Testis (tissue), 3 donors: ENCODE data around the gene CHDH. TPM values are rescaled to one million over a fixed set of nuclear protein-coding genes. Genes with fewer than 3 reads are reported as not detected.

ENCODE experiments used
- DNase-seq: peaks from one replicate; pipeline ENCODE4 v3.0.0-alpha.2; 2019
- H3K27ac ChIP-seq, 2 donors: fragments of 200-600 bp; sonication (generic); one replicate each; pipeline ENCODE4 v1.5.1; 2019
- H3K27me3 ChIP-seq: fragments of 200-600 bp; sonication (generic); one replicate; pipeline ENCODE4 v1.5.1; 2019
- H3K36me3 ChIP-seq: fragments of 200-600 bp; sonication (generic); one replicate; pipeline ENCODE4 v1.5.1; 2017; ENCODE audit warnings: low read depth; ENCODE audit errors: missing control alignments
- H3K4me1 ChIP-seq: fragments of 200-600 bp; sonication (generic); one replicate; pipeline ENCODE4 v1.5.1; 2019
- H3K4me3 ChIP-seq, 2 donors: fragments of 200-600 bp; sonication (generic); one replicate each; pipeline ENCODE4 v1.5.1; 2017 to 2019
- H3K9me3 ChIP-seq: fragments of 200-600 bp; sonication (generic); one replicate; pipeline ENCODE4 v1.5.1; 2017
- POLR2A ChIP-seq: fragments of 450-650 bp; IDR thresholded peaks from one replicate; pipeline ENCODE4 v1.6.1; 2017; ENCODE audit warnings: antibody characterized with exemption, mild to moderate bottlenecking, moderate library complexity
- WGBS, 2 donors: methylation state at CpG; one replicate each; pipeline ENCODE4 v1.1.5; 2018; 5-methylcytosine and 5-hydroxymethylcytosine counted together
- intact Hi-C: fragments of 100-400 bp; cut with DNase I; formaldehyde crosslinking; loops from one replicate; pipeline ENCODE4 v1.15.1; 2023; ENCODE audit warnings: low total_unique reads
- polyA plus RNA-seq: library from polyadenylated mRNA; stranded (reverse); fragments of 350-450 nt; fragmentation: Illumina TruSeq; extraction: RNeasy Lipid Tissue Mini Kit (QIAGEN cat#74804); gene quantifications from one replicate; pipeline ENCODE4 v1.2.3, GENCODE V29; 2014; ENCODE audit warnings: low read depth, low replicate concordance; ENCODE audit not compliant: insufficient read depth
- total RNA-seq, 2 donors: library from RNA; depleted of rRNA; stranded (reverse); fragments of >200 nt; gene quantifications; one replicate each; pipeline ENCODE4 v1.2.3, GENCODE V29; 2016
- TF ChIP-seq, protein P1 (sequence below), 3 experiments: fragments of 450-650 bp in 2 of 3; fragments of 200-600 bp in 1 of 3; sonication (generic) in 1 of 3; IDR thresholded peaks; one replicate each; pipeline ENCODE4 v1.5.1; 2016 to 2019; ENCODE audit warnings: antibody characterized with exemption in 3 of 3, mild to moderate bottlenecking in 2 of 3, moderate library complexity in 1 of 3

CHDH gene
- total and polyA plus RNA-seq, 3 donors from 2014 or later = 13.5 to 41.4 (median 28.1) TPM

DNA sequence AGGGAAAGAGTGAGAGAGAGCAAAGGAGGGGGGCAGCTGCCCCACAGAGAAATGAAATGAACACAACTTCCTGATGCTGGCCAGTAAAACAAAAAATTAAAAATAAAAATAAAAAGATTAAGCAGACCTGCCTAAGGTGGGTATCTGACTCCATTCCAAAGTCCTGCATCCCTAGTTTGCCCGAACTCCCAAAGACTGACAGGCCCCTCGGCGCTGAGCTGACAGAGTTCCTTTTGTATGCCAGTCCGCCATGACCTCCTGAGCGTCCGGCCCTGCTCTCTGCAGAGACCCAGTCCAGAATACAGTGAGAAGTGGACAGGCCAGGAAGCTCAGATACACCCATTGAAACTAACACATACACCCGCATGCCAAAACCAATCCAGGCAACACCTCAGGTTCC is 54.9 kb downstream of the CHDH start:
- TF ChIP-seq POLR2A = no peak
- TF ChIP-seq, protein P1, sequence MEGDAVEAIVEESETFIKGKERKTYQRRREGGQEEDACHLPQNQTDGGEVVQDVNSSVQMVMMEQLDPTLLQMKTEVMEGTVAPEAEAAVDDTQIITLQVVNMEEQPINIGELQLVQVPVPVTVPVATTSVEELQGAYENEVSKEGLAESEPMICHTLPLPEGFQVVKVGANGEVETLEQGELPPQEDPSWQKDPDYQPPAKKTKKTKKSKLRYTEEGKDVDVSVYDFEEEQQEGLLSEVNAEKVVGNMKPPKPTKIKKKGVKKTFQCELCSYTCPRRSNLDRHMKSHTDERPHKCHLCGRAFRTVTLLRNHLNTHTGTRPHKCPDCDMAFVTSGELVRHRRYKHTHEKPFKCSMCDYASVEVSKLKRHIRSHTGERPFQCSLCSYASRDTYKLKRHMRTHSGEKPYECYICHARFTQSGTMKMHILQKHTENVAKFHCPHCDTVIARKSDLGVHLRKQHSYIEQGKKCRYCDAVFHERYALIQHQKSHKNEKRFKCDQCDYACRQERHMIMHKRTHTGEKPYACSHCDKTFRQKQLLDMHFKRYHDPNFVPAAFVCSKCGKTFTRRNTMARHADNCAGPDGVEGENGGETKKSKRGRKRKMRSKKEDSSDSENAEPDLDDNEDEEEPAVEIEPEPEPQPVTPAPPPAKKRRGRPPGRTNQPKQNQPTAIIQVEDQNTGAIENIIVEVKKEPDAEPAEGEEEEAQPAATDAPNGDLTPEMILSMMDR (IDR thresholded peaks at IDR 0.05) = no peak
- no peak overlapping the region for H3K4me3 ChIP-seq
- intact Hi-C loops = no loop called here
- no peaks in the 10 kb centered on the region for H3K36me3 ChIP-seq
- H3K4me1 ChIP-seq = no peaks in the 10 kb centered on the region
- 88 to 93% methylated on average over 7 of the region's 7 CpGs for WGBS, 2 donors
- no peaks in the 10 kb centered on the region for H3K27me3 ChIP-seq
- H3K27ac ChIP-seq = no peak overlapping the region
- no peaks in the 10 kb centered on the region for H3K9me3 ChIP-seq
- no peak for DNase-seq

DNA sequence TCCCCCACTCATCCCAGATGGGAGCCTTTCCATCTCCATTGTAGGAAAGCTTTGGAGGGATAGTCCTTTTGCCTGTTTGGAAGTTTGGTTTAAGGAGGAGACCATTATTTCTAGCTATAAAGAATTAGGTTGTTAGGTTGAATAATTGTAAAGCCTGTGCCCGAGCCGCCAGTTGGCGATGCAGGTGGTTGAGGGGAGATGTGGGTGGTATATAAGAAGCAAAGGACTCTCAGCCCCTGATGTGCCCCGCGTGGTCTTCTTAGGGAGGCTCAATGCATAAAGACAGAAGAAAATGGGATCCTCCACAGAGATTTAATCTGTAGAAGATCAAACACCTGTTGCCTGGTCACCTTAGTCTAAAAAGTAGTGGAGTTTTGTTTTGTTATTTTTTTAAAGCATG is 55.7 kb downstream of the CHDH start:
- Histone ChIP-seq H3K4me3 (no peak overlapping the region), H3K4me1 (no peaks in the 10 kb centered on the region), H3K9me3 (no peaks in the 10 kb centered on the region), H3K27ac (no peak overlapping the region), H3K36me3 (no peaks in the 10 kb centered on the region), H3K27me3 (no peaks in the 10 kb centered on the region)
- no peak for DNase-seq
- no peak for TF ChIP-seq POLR2A
- TF ChIP-seq, protein P1 (IDR thresholded peaks at IDR 0.05) = no peak
- WGBS, 2 donors = 91 to 96% methylated on average over 5 of the region's 5 CpGs
- intact Hi-C loops = no loop called here

DNA sequence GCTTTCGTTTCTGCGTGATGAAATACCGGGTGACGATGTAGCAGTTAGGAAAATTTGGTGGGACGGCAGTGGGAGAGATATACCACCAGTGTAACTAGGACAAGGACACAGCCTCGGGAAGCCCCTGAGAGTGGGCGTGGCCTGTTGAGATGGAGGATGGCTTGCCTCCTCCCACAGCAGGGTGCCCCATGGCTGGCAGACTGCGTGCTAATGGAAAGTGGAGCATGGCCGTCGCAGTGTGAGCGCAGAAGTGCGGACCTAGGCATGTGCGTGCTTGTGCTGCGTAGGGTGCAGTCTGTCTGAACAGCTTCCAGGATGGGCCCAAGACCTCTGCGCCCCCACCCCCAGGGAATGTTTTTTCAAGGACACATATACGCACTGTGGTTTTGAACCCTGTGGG is 56.8 kb downstream of the CHDH start:
- intact Hi-C loops = no loop called here
- Histone ChIP-seq H3K36me3 (no peaks in the 10 kb centered on the region), H3K4me3 (no peak overlapping the region), H3K4me1 (no peaks in the 10 kb centered on the region), H3K9me3 (no peaks in the 10 kb centered on the region), H3K27me3 (no peaks in the 10 kb centered on the region), H3K27ac (no peak overlapping the region)
- TF ChIP-seq, protein P1 (IDR thresholded peaks at IDR 0.05) = no peak
- TF ChIP-seq POLR2A = no peak
- 80% methylated on average over 16 of the region's 16 CpGs for WGBS, 2 donors
- no peak for DNase-seq

DNA sequence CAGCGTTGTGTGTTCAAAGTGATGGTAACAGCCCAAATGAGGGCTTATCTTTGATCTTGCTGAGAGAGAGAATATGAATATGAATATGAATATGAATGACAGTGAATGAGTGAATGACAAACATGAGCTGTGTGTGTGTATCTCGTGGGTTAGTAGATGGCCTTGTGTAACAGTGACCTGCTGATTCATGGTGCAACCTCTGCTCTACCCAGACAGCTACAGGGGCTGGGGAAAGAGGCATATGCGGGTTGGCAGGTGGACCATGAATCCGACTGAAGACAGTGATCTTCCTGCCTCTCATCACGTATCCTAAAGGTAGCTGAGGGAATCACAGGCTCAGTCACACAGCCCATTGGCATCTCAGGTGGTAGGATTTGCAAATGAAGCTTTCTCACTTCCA is 58.2 kb downstream of the CHDH start:
- no peak for DNase-seq
- no peak overlapping the region for H3K4me3 ChIP-seq
- H3K36me3 ChIP-seq = no peaks in the 10 kb centered on the region
- H3K27me3 ChIP-seq = no peaks in the 10 kb centered on the region
- H3K9me3 ChIP-seq = no peaks in the 10 kb centered on the region
- no peaks in the 10 kb centered on the region for H3K4me1 ChIP-seq
- H3K27ac ChIP-seq = no peak overlapping the region
- TF ChIP-seq POLR2A = no peak
- TF ChIP-seq, protein P1 (IDR thresholded peaks at IDR 0.05) = no peak
- WGBS, 2 donors = 84 to 85% methylated on average over 5 of the region's 5 CpGs
- intact Hi-C loops = no loop called here

DNA sequence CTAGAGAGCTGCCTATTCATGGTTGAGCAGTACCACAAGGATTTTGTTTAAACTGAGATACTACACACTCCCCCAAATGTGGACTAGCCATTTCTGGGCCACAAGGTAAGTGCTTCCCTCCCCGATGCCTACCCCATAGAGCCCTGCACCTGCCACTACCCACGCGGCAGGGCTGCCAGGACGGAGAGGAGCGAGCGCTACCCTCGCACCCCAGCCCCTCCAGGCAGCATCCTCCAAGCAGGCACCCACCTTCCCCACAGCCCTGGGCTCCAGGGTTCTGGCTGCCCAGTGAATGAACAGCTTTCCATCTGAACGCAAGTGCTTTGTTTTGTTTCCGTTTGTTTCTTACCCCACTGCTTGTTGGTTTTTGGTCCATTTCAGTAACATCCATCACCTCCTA is 59.2 kb downstream of the CHDH start:
- H3K36me3 ChIP-seq = no peaks in the 10 kb centered on the region
- H3K27me3 ChIP-seq = no peaks in the 10 kb centered on the region
- TF ChIP-seq POLR2A = no peak
- intact Hi-C loops = no loop called here
- H3K4me3 ChIP-seq = no peak overlapping the region
- H3K27ac ChIP-seq = no peak overlapping the region
- WGBS, 2 donors = 77 to 89% methylated on average over 9 of the region's 9 CpGs
- H3K9me3 ChIP-seq = no peaks in the 10 kb centered on the region
- H3K4me1 ChIP-seq = no peaks in the 10 kb centered on the region
- DNase-seq = no peak
